Bone marrow (tissue), 2 donors: ENCODE results near the gene EEF2.

Experiments
- DNase-seq, 2 donors: peaks; one replicate each; lab custom pipeline; 2025; lab: John Stamatoyannopoulos, UW

The EEF2 gene

GRCh38 chr19:3984908-3985642 is at the start of gene EEF2:
EEF2 (minus strand) TSS chr19:3985463; CDS start chr19:3985380, 83 bp downstream.
- DNase-seq: peak; percentile 65 to 83

- DNase-seq: no peak
Measured at GRCh38 chr19:4034048-4035017, 49.1 kb upstream of the EEF2 start.

- no peak for DNase-seq
Measured at GRCh38 chr19:4033028-4033956, 48.0 kb upstream of the EEF2 start.

GRCh38 chr19:4032436-4032835 is 47.2 kb upstream of the EEF2 start:
- DNase-seq: no peak

GRCh38 chr19:4031420-4031819 is 46.2 kb upstream of the EEF2 start:
- no peak for DNase-seq

GRCh38 chr19:4030981-4031380 is 45.7 kb upstream of the EEF2 start:
- DNase-seq: no peak

- no peak for DNase-seq
Measured at GRCh38 chr19:4030552-4030951, 45.3 kb upstream of the EEF2 start.

- no peak for DNase-seq
Measured at GRCh38 chr19:4029247-4029614, 44.0 kb upstream of the EEF2 start.

- DNase-seq: no peak
Measured at GRCh38 chr19:4028334-4029246, 43.3 kb upstream of the EEF2 start.

GRCh38 chr19:4027146-4027545 is 41.9 kb upstream of the EEF2 start:
- no peak for DNase-seq

- DNase-seq: no peak
Measured at GRCh38 chr19:4025317-4025716, 40.1 kb upstream of the EEF2 start.

- DNase-seq: no peak
Measured at GRCh38 chr19:4023600-4024398, 38.5 kb upstream of the EEF2 start.

GRCh38 chr19:4019578-4019977 is 34.3 kb upstream of the EEF2 start:
- no peak for DNase-seq

GRCh38 chr19:4018775-4019504 is 33.7 kb upstream of the EEF2 start:
- DNase-seq: no peak

GRCh38 chr19:4018140-4018613 is 32.9 kb upstream of the EEF2 start:
- DNase-seq: no peak

- no peak for DNase-seq
Measured at GRCh38 chr19:4016903-4017638, 31.8 kb upstream of the EEF2 start.

- DNase-seq: no peak
Measured at GRCh38 chr19:4016486-4016885, 31.2 kb upstream of the EEF2 start.

GRCh38 chr19:4015705-4016402 is 30.6 kb upstream of the EEF2 start:
- no peak for DNase-seq
